Effector CD4-positive, alpha-beta T cell (primary cell): ENCODE results near the gene KCNK4.
"Not testable (repeated sequence)": the region's sequence is repeated elsewhere in the genome, so short reads cannot be mapped to it uniquely, and the experiment has no call there.

Source experiments
- DNase-seq: peaks from one replicate; pipeline ENCODE4 v3.0.0-alpha.2; 2020

KCNK4 gene

GRCh38 chr11:64292460-64293254, 1.6 kb downstream of the KCNK4 start:
- no peak for DNase-seq

GRCh38 chr11:64294774-64295173, 3.7 kb downstream of the KCNK4 start:
- DNase-seq, result no peak

GRCh38 chr11:64295760-64296159, 4.7 kb downstream of the KCNK4 start:
- no peak for DNase-seq

GRCh38 chr11:64296236-64296635, 5.1 kb downstream of the KCNK4 start:
- DNase-seq, result no peak

- no peak for DNase-seq
Measured at GRCh38 chr11:64296830-64297698, 6.0 kb downstream of the KCNK4 start.

GRCh38 chr11:64297699-64298358, 6.7 kb downstream of the KCNK4 start:
- DNase-seq, result no peak

- DNase-seq, result no peak
Measured at GRCh38 chr11:64298966-64299846, 8.1 kb downstream of the KCNK4 start.

GRCh38 chr11:64299847-64300648, 8.9 kb downstream of the KCNK4 start, which contains the start of gene CATSPERZ:
TSS of gene CATSPERZ (plus strand) at chr11:64300358. CDS start at chr11:64300411, 53 bp downstream.
- no peak for DNase-seq

- no peak for DNase-seq
Measured at GRCh38 chr11:64303109-64304031, 12.3 kb downstream of the KCNK4 start.

GRCh38 chr11:64304032-64304315, 12.9 kb downstream of the KCNK4 start:
- DNase-seq, result no peak

- DNase-seq, result peak; percentile 92
Measured at GRCh38 chr11:64304316-64305072, 13.4 kb downstream of the KCNK4 start.

- DNase-seq, result peak; percentile 99
Measured at GRCh38 chr11:64305075-64305690, 14.1 kb downstream of the KCNK4 start, which contains the start of gene ESRRA. TSS of gene ESRRA (plus strand) at chr11:64305524. CDS start at chr11:64307180, 1,656 bp downstream.

GRCh38 chr11:64305691-64306562, 14.8 kb downstream of the KCNK4 start:
- DNase-seq, result peak; percentile 69

- no peak for DNase-seq
Measured at GRCh38 chr11:64306563-64306875, 15.4 kb downstream of the KCNK4 start.

- no peak for DNase-seq
Measured at GRCh38 chr11:64306876-64307622, 15.9 kb downstream of the KCNK4 start.

- DNase-seq, result not testable (repeated sequence)
Measured at GRCh38 chr11:64307795-64308194, 16.7 kb downstream of the KCNK4 start.

GRCh38 chr11:64312947-64313346, 21.8 kb downstream of the KCNK4 start:
- no peak for DNase-seq
